AG09309 (cell line): ENCODE measurements around the gene SHPK.
A peak's percentile ranks its signal among the peaks of the same experiment; 100 is the strongest.

Source experiments
- DNase-seq: peaks from one replicate; pipeline ENCODE4 v3.0.0-alpha.2; 2010; ENCODE audit warnings: low read depth
- H3K4me3 ChIP-seq: 2 replicates; pipeline ENCODE4 v1.5.1; 2011; ENCODE audit warnings: mild to moderate bottlenecking, low read depth, low read length, moderate library complexity; ENCODE audit not compliant: control insufficient read depth
- CTCF ChIP-seq: IDR thresholded peaks from 2 replicates; pipeline ENCODE4 v1.5.1; 2011; ENCODE audit warnings: mild to moderate bottlenecking, low read depth, low read length, inconsistent platforms; ENCODE audit not compliant: insufficient read depth, control insufficient read depth; ENCODE audit errors: missing control alignments

Gene SHPK

GRCh38 chr17:3679531-3680126 is 43.6 kb upstream of the SHPK start:
- no peak overlapping the region for H3K4me3 ChIP-seq
- DNase-seq, result no peak
- TF ChIP-seq CTCF, result no peak

GRCh38 chr17:3678821-3679530 is 42.9 kb upstream of the SHPK start:
- no peak for TF ChIP-seq CTCF

GRCh38 chr17:3678095-3678820 is 42.2 kb upstream of the SHPK start:
- no peak for DNase-seq
- no peak for TF ChIP-seq CTCF
- H3K4me3 ChIP-seq, result no peak overlapping the region

More at GRCh38 chr17:3678821-3679530, 42.9 kb upstream of the SHPK start:
- DNase-seq, result no peak
- no peak overlapping the region for H3K4me3 ChIP-seq

- H3K4me3 ChIP-seq, result no peak overlapping the region
- TF ChIP-seq CTCF, result no peak
- DNase-seq, result no peak
Measured at GRCh38 chr17:3675886-3676285, 39.8 kb upstream of the SHPK start.

GRCh38 chr17:3672571-3672970 is 36.5 kb upstream of the SHPK start:
- no peak overlapping the region for H3K4me3 ChIP-seq
- no peak for TF ChIP-seq CTCF
- no peak for DNase-seq

- DNase-seq, result no peak
- H3K4me3 ChIP-seq, result peak overlapping the region; percentile 95
- TF ChIP-seq CTCF, result no peak
Measured at GRCh38 chr17:3669548-3669947, 33.5 kb upstream of the SHPK start.
